HL-60 (cell line): ENCODE data around the gene TPP2.

Source experiments
- POLR2AphosphoS5 ChIP-seq: IDR thresholded peaks from 2 replicates; pipeline ENCODE4 v1.6.1; 2012; ENCODE audit warnings: low read depth
- TF ChIP-seq, protein P1 (sequence below): IDR thresholded peaks from one replicate; pipeline ENCODE4 v1.5.1; 2011; ENCODE audit warnings: low read length, control low read depth, inconsistent platforms; ENCODE audit not compliant: insufficient read depth
- TF ChIP-seq, protein P2 (sequence below): IDR thresholded peaks from 2 replicates; pipeline ENCODE4 v1.6.1; 2012; ENCODE audit warnings: low read depth; ENCODE audit not compliant: insufficient replicate concordance

DNA sequence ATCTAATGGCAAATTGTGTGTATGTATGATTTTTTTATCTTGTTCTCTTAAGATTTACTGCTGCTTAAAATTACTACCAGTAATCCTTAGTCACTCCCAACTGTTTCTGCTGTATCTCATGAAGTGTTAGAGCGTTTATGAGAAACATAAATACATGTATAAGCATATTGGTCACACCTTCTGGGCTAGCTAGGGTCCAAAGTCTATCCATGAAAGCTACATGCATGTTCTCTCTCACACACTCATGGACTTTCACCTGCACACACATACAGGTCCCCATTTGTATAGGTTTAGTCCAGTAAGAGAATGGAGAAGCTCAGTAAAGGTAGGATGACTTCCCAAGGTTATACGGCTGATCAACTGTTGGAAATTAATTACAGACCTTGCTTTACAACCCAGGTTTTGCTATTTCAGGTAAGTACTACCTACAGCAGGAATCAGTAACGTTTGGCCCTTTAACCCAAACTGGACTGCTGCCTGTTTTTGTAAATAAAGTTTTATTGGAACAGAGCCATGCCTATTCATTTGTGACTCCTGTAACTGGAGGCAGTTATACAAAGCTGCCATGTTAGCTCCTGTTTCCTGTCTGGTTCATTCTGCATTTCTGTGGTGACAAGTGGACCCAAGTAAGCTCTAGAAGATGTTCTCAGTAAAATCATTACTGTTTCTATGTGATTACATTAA lies 82.8 kb downstream of the TPP2 start:
- TF ChIP-seq, protein P1, sequence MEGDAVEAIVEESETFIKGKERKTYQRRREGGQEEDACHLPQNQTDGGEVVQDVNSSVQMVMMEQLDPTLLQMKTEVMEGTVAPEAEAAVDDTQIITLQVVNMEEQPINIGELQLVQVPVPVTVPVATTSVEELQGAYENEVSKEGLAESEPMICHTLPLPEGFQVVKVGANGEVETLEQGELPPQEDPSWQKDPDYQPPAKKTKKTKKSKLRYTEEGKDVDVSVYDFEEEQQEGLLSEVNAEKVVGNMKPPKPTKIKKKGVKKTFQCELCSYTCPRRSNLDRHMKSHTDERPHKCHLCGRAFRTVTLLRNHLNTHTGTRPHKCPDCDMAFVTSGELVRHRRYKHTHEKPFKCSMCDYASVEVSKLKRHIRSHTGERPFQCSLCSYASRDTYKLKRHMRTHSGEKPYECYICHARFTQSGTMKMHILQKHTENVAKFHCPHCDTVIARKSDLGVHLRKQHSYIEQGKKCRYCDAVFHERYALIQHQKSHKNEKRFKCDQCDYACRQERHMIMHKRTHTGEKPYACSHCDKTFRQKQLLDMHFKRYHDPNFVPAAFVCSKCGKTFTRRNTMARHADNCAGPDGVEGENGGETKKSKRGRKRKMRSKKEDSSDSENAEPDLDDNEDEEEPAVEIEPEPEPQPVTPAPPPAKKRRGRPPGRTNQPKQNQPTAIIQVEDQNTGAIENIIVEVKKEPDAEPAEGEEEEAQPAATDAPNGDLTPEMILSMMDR, result no peak
- no peak for TF ChIP-seq POLR2AphosphoS5
- TF ChIP-seq, protein P2, sequence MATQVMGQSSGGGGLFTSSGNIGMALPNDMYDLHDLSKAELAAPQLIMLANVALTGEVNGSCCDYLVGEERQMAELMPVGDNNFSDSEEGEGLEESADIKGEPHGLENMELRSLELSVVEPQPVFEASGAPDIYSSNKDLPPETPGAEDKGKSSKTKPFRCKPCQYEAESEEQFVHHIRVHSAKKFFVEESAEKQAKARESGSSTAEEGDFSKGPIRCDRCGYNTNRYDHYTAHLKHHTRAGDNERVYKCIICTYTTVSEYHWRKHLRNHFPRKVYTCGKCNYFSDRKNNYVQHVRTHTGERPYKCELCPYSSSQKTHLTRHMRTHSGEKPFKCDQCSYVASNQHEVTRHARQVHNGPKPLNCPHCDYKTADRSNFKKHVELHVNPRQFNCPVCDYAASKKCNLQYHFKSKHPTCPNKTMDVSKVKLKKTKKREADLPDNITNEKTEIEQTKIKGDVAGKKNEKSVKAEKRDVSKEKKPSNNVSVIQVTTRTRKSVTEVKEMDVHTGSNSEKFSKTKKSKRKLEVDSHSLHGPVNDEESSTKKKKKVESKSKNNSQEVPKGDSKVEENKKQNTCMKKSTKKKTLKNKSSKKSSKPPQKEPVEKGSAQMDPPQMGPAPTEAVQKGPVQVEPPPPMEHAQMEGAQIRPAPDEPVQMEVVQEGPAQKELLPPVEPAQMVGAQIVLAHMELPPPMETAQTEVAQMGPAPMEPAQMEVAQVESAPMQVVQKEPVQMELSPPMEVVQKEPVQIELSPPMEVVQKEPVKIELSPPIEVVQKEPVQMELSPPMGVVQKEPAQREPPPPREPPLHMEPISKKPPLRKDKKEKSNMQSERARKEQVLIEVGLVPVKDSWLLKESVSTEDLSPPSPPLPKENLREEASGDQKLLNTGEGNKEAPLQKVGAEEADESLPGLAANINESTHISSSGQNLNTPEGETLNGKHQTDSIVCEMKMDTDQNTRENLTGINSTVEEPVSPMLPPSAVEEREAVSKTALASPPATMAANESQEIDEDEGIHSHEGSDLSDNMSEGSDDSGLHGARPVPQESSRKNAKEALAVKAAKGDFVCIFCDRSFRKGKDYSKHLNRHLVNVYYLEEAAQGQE, result no peak
